Lung (tissue), 12 donors: ENCODE results near the gene CDH4. TPM values are rescaled to one million over a fixed set of nuclear protein-coding genes. Genes with fewer than 3 reads are reported as not detected.

Experiments used
- ATAC-seq: fragments of 200-7000 bp; cut with Tn5 transposase; one replicate; pipeline ENCODE4 v1.9.1; 2020; ENCODE audit warnings: moderate number of reproducible peaks; ENCODE audit not compliant: insufficient read depth, low FRiP score
- DNase-seq, 3 donors: peaks; one replicate each; pipeline ENCODE4 v3.0.0-alpha.2; 2013 to 2017
- H3K27ac ChIP-seq, 2 donors: one replicate each; pipeline ENCODE4 v1.5.1; 2013; ENCODE audit warnings: mild to moderate bottlenecking in 2 of 2, moderate library complexity in 2 of 2, control low read depth in 1 of 2, inconsistent platforms in 1 of 2, low read depth in 1 of 2, low read length in 1 of 2
- H3K27me3 ChIP-seq, 3 donors: one replicate each; pipeline ENCODE4 v1.5.1; 2013; ENCODE audit warnings: low read length in 2 of 3; ENCODE audit not compliant: control insufficient read depth in 3 of 3, insufficient read depth in 3 of 3
- H3K36me3 ChIP-seq, 4 donors: one replicate each; pipeline ENCODE4 v1.5.1; 2013; ENCODE audit warnings: low read length in 4 of 4, mild to moderate bottlenecking in 1 of 4, moderate library complexity in 1 of 4; ENCODE audit not compliant: control insufficient read depth in 4 of 4, insufficient read depth in 4 of 4
- H3K4me1 ChIP-seq, 5 donors: one replicate each; pipeline ENCODE4 v1.5.1; 2013; ENCODE audit warnings: low read length in 5 of 5, mild to moderate bottlenecking in 2 of 5, moderate library complexity in 1 of 5; ENCODE audit not compliant: control insufficient read depth in 5 of 5, insufficient read depth in 5 of 5
- H3K4me3 ChIP-seq: one replicate; pipeline ENCODE4 v1.5.1; 2013; ENCODE audit warnings: mild to moderate bottlenecking, control low read depth, moderate library complexity
- H3K9ac ChIP-seq, 2 donors: one replicate each; pipeline ENCODE4 v1.5.1; 2013; ENCODE audit warnings: low read length in 2 of 2, control low read depth in 1 of 2; ENCODE audit not compliant: insufficient read depth in 1 of 2
- H3K9me3 ChIP-seq, 4 donors: one replicate each; pipeline ENCODE4 v1.5.1; 2013; ENCODE audit warnings: low read length in 3 of 4, mild to moderate bottlenecking in 1 of 4, moderate library complexity in 1 of 4; ENCODE audit not compliant: control insufficient read depth in 4 of 4, insufficient read depth in 3 of 4
- WGBS, 2 donors: extraction: QIAGEN DNeasy Blood & Tissue Kit; methylation state at CpG; one replicate each; pipeline ENCODE4 v1.1.7; 2013; 5-methylcytosine and 5-hydroxymethylcytosine counted together
- polyA plus RNA-seq, 2 donors: library from polyadenylated mRNA; stranded (reverse); fragments of 200-250 nt; gene quantifications; one replicate each; pipeline ENCODE4 v1.2.1, GENCODE V29; 2013
- total RNA-seq, 2 donors: library from RNA; depleted of rRNA in 1 of 2; stranded (reverse); fragments of >200 nt in 1 of 2; gene quantifications; one replicate each; pipeline ENCODE4 v1.2.1, GENCODE V29; 2014 to 2021
- TF ChIP-seq, protein P1 (sequence below): IDR thresholded peaks from 2 replicates; pipeline ENCODE4 v1.5.1; 2012; ENCODE audit warnings: mild to moderate bottlenecking; ENCODE audit errors: control extremely low read depth, extremely low read depth
- donor health status: control.
- donor health status: control.
- donor health status: Bipolar disorder and iron deficiency.
- donor health status: healthy.
- donor health status: DM: yes; HTN: yes; CAD: no.

The CDH4 gene
- total and polyA plus RNA-seq, 4 donors: 0.10 to 2.1 (median 0.34) TPM

DNA sequence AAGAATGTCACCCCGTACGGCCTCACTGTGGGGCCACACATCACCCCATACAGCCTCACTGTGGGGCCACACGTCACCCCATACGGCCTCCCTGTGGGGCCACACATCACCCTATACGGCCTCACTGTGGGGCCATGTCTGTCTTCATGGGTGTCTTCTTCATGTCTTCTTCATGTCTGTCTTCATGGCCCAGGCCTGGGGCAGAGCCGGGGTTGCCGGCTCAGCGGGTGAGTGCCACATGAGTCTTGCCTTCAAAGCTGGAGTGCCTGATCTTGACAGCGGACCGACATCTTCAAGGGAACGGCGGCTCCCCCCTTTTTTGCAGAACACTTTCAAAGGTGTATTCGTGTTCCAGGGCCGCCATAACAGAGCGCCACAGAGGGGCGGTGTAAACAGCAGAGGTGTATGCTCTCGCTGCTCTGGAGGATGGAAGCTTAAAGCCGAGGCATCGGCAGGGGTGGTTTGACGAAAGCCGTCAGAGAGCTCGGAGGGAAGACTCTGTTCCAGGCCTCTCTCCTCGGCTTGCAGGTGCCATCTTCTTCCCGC is 448.6 kb downstream of the CDH4 start:
- no peak for DNase-seq
- ATAC-seq: no peak
- TF ChIP-seq, protein P1, sequence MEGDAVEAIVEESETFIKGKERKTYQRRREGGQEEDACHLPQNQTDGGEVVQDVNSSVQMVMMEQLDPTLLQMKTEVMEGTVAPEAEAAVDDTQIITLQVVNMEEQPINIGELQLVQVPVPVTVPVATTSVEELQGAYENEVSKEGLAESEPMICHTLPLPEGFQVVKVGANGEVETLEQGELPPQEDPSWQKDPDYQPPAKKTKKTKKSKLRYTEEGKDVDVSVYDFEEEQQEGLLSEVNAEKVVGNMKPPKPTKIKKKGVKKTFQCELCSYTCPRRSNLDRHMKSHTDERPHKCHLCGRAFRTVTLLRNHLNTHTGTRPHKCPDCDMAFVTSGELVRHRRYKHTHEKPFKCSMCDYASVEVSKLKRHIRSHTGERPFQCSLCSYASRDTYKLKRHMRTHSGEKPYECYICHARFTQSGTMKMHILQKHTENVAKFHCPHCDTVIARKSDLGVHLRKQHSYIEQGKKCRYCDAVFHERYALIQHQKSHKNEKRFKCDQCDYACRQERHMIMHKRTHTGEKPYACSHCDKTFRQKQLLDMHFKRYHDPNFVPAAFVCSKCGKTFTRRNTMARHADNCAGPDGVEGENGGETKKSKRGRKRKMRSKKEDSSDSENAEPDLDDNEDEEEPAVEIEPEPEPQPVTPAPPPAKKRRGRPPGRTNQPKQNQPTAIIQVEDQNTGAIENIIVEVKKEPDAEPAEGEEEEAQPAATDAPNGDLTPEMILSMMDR: no peak

DNA sequence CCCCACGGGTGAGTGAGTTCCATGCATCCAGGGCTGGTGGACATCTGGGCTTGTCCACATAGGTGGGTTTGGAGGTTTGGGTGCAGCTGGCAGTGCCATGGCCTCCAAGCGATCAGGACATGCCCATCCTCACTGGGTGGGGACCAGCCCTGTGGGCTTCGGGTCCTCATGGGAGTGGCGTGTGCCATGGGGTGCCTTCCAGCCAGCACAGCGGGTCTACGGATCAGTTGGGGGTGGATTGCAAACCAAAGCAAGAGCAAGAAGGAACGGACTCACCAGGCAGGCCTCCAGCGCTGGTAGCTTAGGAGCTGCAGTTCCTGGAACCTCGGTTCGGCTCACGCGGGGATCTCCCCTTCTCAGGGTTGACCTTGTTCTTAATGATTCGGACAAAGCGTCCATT is 449.3 kb downstream of the CDH4 start:
- ATAC-seq (no peak), DNase-seq (no peak)
- WGBS, 2 donors: 91 to 94% methylated on average over 14 of the region's 14 CpGs

More for the DNA sequence above, 448.6 kb downstream of the CDH4 start:
- Histone ChIP-seq H3K36me3 (no peaks in the 10 kb centered on the region), H3K9ac (no peak overlapping the region), H3K4me3 (no peak overlapping the region), H3K27ac (no peak overlapping the region), H3K27me3 (peaks cover 0 to 4% (median 0%) of the 10 kb centered on the region in 3 donors), H3K4me1 (peaks cover 0 to 8% (median 0%) of the 10 kb centered on the region in 5 donors), H3K9me3 (peaks cover 0 to 4% (median 0%) of the 10 kb centered on the region in 4 donors)
- WGBS, 2 donors: 92 to 95% methylated on average over 24 of the region's 24 CpGs

DNA sequence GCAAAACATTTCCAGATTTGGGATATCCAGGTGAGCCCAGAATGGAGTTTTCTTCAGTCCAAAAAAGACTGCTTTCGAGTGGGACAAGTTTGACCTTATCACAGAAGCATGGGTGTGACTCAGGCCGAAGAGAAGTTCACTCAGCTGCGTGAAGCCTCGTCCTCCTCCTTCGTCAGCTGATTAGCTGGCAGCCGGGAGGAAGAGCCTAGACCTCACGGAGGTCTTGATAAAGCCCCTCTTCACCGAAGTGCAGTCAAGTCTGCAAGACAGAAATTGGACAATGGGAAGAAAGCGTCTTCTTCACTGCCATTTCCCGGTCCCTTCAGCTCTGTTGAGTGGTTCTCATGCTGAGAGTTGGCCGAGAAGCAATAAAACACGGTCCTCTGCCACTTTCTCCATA is 449.7 kb downstream of the CDH4 start:
- Histone ChIP-seq H3K9me3 (peaks cover 0 to 7% (median 0%) of the 10 kb centered on the region in 4 donors), H3K4me1 (peaks cover 0 to 19% (median 0%) of the 10 kb centered on the region in 5 donors), H3K27ac (no peak overlapping the region), H3K9ac (no peak overlapping the region), H3K36me3 (no peaks in the 10 kb centered on the region), H3K4me3 (no peak overlapping the region), H3K27me3 (peaks cover 0 to 4% (median 0%) of the 10 kb centered on the region in 3 donors)
- no peak for DNase-seq
- TF ChIP-seq, protein P1: no peak
- 83 to 84% methylated on average over 12 of the region's 12 CpGs for WGBS, 2 donors
- ATAC-seq: no peak

More for the DNA sequence above, 449.3 kb downstream of the CDH4 start:
- TF ChIP-seq, protein P1: no peak
- no peaks in the 10 kb centered on the region for H3K36me3 ChIP-seq
- H3K27me3 ChIP-seq: peaks cover 0 to 4% (median 0%) of the 10 kb centered on the region in 3 donors
- no peak overlapping the region for H3K4me3 ChIP-seq
- peaks cover 0 to 4% (median 0%) of the 10 kb centered on the region in 4 donors for H3K9me3 ChIP-seq
- H3K4me1 ChIP-seq: peaks cover 0 to 15% (median 0%) of the 10 kb centered on the region in 5 donors
- H3K27ac ChIP-seq: no peak overlapping the region
- no peak overlapping the region for H3K9ac ChIP-seq

DNA sequence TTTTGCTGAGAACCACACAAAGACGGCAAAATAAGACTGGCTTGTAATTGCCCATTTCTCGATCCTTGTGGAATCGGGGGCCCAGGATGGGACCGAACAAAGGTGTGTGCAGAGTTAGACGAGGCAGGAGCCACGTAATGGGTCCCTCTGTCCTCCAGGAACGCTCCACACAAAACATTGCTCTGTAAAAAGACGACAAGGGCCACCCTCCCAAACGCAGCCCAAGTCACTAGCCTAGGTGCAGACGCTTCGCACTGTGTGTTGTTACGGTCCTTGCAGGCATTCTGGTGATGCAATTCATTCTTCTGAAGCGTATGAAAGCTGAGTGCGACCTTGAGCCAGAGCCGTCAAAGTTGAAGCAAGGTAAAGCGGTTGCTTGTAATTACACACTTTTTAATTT is 450.2 kb downstream of the CDH4 start:
- peaks cover 0 to 19% (median 0%) of the 10 kb centered on the region in 5 donors for H3K4me1 ChIP-seq
- DNase-seq (no peak), ATAC-seq (no peak)
- peaks cover 0 to 10% (median 0%) of the 10 kb centered on the region in 4 donors for H3K9me3 ChIP-seq
- no peak overlapping the region for H3K27ac ChIP-seq
- H3K36me3 ChIP-seq: no peaks in the 10 kb centered on the region
- no peak overlapping the region for H3K9ac ChIP-seq
- H3K27me3 ChIP-seq: peaks cover 0 to 4% (median 0%) of the 10 kb centered on the region in 3 donors
- 84 to 90% methylated on average over 16 of the region's 16 CpGs for WGBS, 2 donors
- TF ChIP-seq, protein P1: no peak
- no peak overlapping the region for H3K4me3 ChIP-seq
